Stomach (tissue), 9 donors: ENCODE results near the gene SIGMAR1. TPM values are rescaled to one million over a fixed set of nuclear protein-coding genes. Genes with fewer than 3 reads are reported as not detected.

Experiments used
- DNase-seq, 2 donors: peaks; one replicate each; pipeline versions ENCODE4 v3.0.0 to v3.0.0-alpha.2; 2013 to 2019
- H3K27ac ChIP-seq, 5 donors: fragments of 200-600 bp in 4 of 5; sonication (generic) in 4 of 5; one replicate each; pipeline ENCODE4 v1.5.1; 2013 to 2019; ENCODE audit warnings: mild to moderate bottlenecking in 1 of 5, moderate library complexity in 1 of 5
- H3K27me3 ChIP-seq, 3 donors: fragments of 200-600 bp; sonication (generic); one replicate each; pipeline ENCODE4 v1.5.1; 2017 to 2019; ENCODE audit warnings: mixed run types in 1 of 3
- H3K36me3 ChIP-seq, 4 donors: fragments of 200-600 bp; sonication (generic); 1 replicate in 3 of 4; 2 replicates in 1 of 4; pipeline ENCODE4 v1.5.1; 2016 to 2019
- H3K4me1 ChIP-seq, 4 donors: fragments of 200-600 bp; sonication (generic); one replicate each; pipeline ENCODE4 v1.5.1; 2016 to 2019
- H3K4me3 ChIP-seq, 4 donors: fragments of 200-600 bp; sonication (generic) in 3 of 4; one replicate each; pipeline ENCODE4 v1.5.1; 2016 to 2019; ENCODE audit warnings: mild to moderate bottlenecking in 1 of 4
- H3K9me3 ChIP-seq, 4 donors: fragments of 200-600 bp; sonication (generic); one replicate each; pipeline ENCODE4 v1.5.1; 2016 to 2019
- CTCF ChIP-seq, 7 experiments: fragments of 450-650 bp in 4 of 7; fragments of 200-600 bp in 3 of 7; sonication (generic) in 3 of 7; IDR thresholded peaks; one replicate each; pipeline ENCODE4 v1.5.1; 2016 to 2019; ENCODE audit warnings: antibody characterized with exemption in 7 of 7, control low read depth in 2 of 7, mild to moderate bottlenecking in 1 of 7
- EP300 ChIP-seq: sonication (generic); formaldehyde crosslinking; IDR thresholded peaks from one replicate; pipeline ENCODE4 v1.6.1; 2017; ENCODE audit warnings: antibody characterized with exemption
- POLR2A ChIP-seq, 4 donors: fragments of 450-650 bp; IDR thresholded peaks; one replicate each; pipeline ENCODE4 v1.6.1; 2016; ENCODE audit warnings: antibody characterized with exemption in 4 of 4, control low read depth in 2 of 4, mild to moderate bottlenecking in 1 of 4, moderate library complexity in 1 of 4
- POLR2AphosphoS5 ChIP-seq, 3 donors: sonication (generic); formaldehyde crosslinking; IDR thresholded peaks; one replicate each; pipeline ENCODE4 v1.6.1; 2016; ENCODE audit warnings: antibody characterized with exemption in 3 of 3
- WGBS, 5 donors: extraction: QIAGEN DNeasy Blood & Tissue Kit in 3 of 5; methylation state at CpG; one replicate each; pipeline versions ENCODE4 v1.1.5 to v1.1.7; 2013 to 2018; 5-methylcytosine and 5-hydroxymethylcytosine counted together
- intact Hi-C: fragments of 100-400 bp; cut with DNase I; formaldehyde crosslinking; loops from one replicate; pipeline ENCODE4 v1.15.1; 2023; ENCODE audit warnings: low total_unique reads
- polyA plus RNA-seq, 3 donors: library from polyadenylated mRNA; stranded (reverse); fragments of 200-250 nt; gene quantifications; one replicate each; pipeline ENCODE4 v1.2.3, GENCODE V29; 2013
- total RNA-seq, 5 donors: library from RNA; depleted of rRNA; stranded (reverse); fragments of >200 nt; gene quantifications; one replicate each; pipeline versions ENCODE4 v1.1.0 to v1.2.3, GENCODE V29; 2014 to 2016
- donor health status: healthy with polysubstance abuse.
- donor health status: Bipolar disorder and iron deficiency.
- donor health status: healthy.

The SIGMAR1 gene
- total and polyA plus RNA-seq, 8 donors = 19.9 to 124 (median 44.2) TPM

DNA sequence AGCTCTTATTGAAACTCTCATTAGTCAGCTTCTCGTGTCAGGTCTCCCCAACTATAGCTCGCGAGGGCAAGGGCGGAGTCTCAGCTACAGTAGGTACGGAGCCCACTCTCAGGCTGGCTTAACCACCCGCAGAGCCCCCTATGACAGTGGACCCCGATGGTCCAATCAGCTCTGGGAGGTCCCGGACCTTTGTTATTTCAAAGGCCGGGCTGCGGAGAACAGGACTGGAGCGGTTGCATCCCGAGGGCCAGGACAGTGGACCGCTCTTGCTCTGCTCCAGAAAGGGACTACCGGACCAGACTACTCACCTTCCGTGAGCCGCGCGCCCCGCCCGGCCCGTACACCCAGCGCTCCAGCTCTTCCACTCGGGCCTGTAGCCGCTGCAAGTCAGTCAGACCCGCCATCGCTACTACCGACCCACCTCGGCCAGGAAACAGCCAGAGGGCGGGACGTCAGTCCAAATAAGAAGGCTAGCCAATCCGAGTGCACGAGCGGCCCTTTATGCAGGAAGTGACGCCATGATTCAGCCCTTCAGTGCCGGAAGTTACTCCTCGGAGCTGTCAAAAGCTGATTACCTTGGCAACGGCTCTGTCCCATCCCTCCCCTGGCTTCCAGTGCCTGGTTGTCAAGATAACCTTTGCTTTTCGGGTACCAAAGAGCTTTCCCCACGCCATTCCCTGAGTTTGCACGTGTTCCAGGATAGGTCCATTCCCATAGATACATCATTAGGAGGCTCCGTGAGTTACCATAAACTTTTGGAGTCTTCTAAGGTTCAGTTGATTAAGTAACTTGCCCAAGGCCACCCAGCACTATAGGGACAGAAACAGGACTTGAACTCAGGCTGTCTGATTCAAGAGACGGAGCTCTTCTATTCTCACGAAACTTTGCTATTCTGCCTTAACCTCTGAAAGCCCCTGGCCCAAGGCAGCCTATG, 17.3 kb downstream of the SIGMAR1 start, which contains the start of gene DCTN3:
Gene DCTN3, minus strand, starts transcription at position 435 of the 934 bp plus-strand sequence. Its CDS starts 31 bp downstream, at position 404.
- no peak for TF ChIP-seq EP300
- TF ChIP-seq POLR2AphosphoS5 (IDR thresholded peaks at IDR 0.05) = peak; percentile 36 to 76 (median 50)
- H3K36me3 ChIP-seq = peaks cover 17 to 35% (median 34%) of the 10 kb centered on the region in 4 donors
- H3K27ac ChIP-seq = peak within 1 kb of the TSS in 3 of 5 donors; percentile 60 to 80 (median 65)
- no peaks in the 10 kb centered on the region for H3K9me3 ChIP-seq
- peaks cover 9 to 43% (median 37%) of the 10 kb centered on the region in 3 donors for H3K27me3 ChIP-seq
- H3K4me1 ChIP-seq = peaks cover 16 to 35% (median 31%) of the 10 kb centered on the region in 4 donors
- intact Hi-C loops = no loop called here
- peak within 1 kb of the TSS; percentile 63 to 97 (median 84) for H3K4me3 ChIP-seq
- 4 to 7% (median 5%) methylated on average over 27 to 43 of the region's 43 CpGs for WGBS, 5 donors
- peak; percentile 95 to 98 for DNase-seq

- Histone ChIP-seq H3K27me3 (no peaks in the 10 kb centered on the region), H3K27ac (no peak overlapping the region), H3K4me1 (peaks cover 28 to 42% (median 34%) of the 10 kb centered on the region in 4 donors), H3K9me3 (no peaks in the 10 kb centered on the region), H3K36me3 (peaks cover 32 to 60% (median 51%) of the 10 kb centered on the region in 4 donors), H3K4me3 (no peak overlapping the region)
- intact Hi-C loops = no loop called here
- WGBS, 5 donors = 84 to 95% (median 92%) methylated on average over 2 of the region's 2 CpGs
- no peak for TF ChIP-seq POLR2AphosphoS5 (IDR thresholded peaks at IDR 0.05)
- no peak for TF ChIP-seq POLR2A (IDR thresholded peaks at IDR 0.05)
- no peak for TF ChIP-seq CTCF (IDR thresholded peaks at IDR 0.05)
- TF ChIP-seq EP300 = no peak
- no peak for DNase-seq
These were observed 22.5 kb downstream of the SIGMAR1 start for GRCh38 chr9:34615132-34615531.

- Histone ChIP-seq H3K9me3 (no peaks in the 10 kb centered on the region), H3K27ac (peak overlapping the region in 3 of 5 donors; percentile 88 to 89 (median 88)), H3K36me3 (peaks cover 32 to 51% (median 43%) of the 10 kb centered on the region in 4 donors), H3K27me3 (no peaks in the 10 kb centered on the region), H3K4me1 (peaks cover 20 to 30% (median 25%) of the 10 kb centered on the region in 4 donors), H3K4me3 (peak overlapping the region; percentile 57 to 75 (median 63))
- peak; percentile 78 to 93 for DNase-seq
- intact Hi-C loops = no loop called here
- WGBS, 5 donors = 1 to 4% (median 2%) methylated on average over 15 of the region's 15 CpGs
- TF ChIP-seq CTCF (IDR thresholded peaks at IDR 0.05) (peak in 5 of 7 experiments; percentile 55 to 85 (median 81)), EP300 (no peak)
These were observed 24.7 kb downstream of the SIGMAR1 start for GRCh38 chr9:34612788-34613390.

- 0 to 1% (median 1%) methylated on average over 45 to 77 of the region's 77 CpGs for WGBS, 5 donors
- peak; percentile 91 to 96 for DNase-seq
- peak in 1 of 4 donors; percentile 32 for TF ChIP-seq POLR2A (IDR thresholded peaks at IDR 0.05)
- no peak for TF ChIP-seq CTCF (IDR thresholded peaks at IDR 0.05)
- peak; percentile 80 to 92 (median 88) for TF ChIP-seq POLR2AphosphoS5 (IDR thresholded peaks at IDR 0.05)
These were observed 25.5 kb downstream of the SIGMAR1 start, which contains the start of gene RPP25L for GRCh38 chr9:34611811-34612787. Gene RPP25L, minus strand, starts transcription at chr9:34612097. Its CDS starts 801 bp downstream, at chr9:34611296.

More at GRCh38 chr9:34611811-34612787, 25.5 kb downstream of the SIGMAR1 start, which contains the start of gene RPP25L:
- Histone ChIP-seq H3K9me3 (no peaks in the 10 kb centered on the region), H3K27ac (peak within 1 kb of the TSS; percentile 77 to 89 (median 88)), H3K4me3 (peak within 1 kb of the TSS; percentile 57 to 75 (median 63)), H3K27me3 (no peaks in the 10 kb centered on the region), H3K4me1 (peaks cover 20 to 30% (median 25%) of the 10 kb centered on the region in 4 donors), H3K36me3 (peaks cover 25 to 43% (median 35%) of the 10 kb centered on the region in 4 donors)
- intact Hi-C loops = no loop called here
